ENCODE data around the gene VGLL4.
A peak's percentile ranks its signal among the peaks of the same experiment; 100 is the strongest.

The VGLL4 gene

DNA sequence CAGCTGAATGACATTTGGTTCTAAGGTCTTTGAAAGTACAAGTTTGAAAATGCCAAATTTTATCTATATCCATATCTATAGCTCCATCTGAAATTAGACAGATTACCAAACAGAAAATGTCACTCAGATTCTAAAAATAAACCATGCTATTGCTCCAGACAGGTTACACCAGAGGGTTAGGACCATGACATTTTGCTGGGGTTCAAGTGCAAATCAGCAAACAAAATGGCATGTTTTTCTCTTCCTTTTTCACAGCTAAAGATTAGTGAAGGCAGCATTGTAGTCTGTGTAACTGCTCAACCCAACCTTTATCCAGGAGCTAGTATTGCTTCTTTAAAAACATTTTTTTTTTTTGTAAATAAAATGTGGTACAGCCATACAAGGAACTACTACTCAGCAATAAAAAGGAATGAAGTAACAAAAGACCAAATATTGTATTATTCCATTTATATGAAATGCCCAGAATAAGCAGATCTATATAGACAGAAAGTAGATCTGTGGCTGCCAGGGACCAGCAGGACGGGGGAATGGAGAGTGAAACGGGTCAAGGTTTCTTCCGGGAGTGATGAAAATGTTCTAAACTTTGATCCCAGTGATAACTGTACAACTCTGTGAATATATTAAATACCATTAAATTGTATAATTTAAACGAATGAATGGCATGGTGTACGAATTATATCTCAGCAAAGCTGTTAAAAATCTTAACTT lies 18.2 kb downstream of the VGLL4 start:
- DNase-seq = no peak

DNA sequence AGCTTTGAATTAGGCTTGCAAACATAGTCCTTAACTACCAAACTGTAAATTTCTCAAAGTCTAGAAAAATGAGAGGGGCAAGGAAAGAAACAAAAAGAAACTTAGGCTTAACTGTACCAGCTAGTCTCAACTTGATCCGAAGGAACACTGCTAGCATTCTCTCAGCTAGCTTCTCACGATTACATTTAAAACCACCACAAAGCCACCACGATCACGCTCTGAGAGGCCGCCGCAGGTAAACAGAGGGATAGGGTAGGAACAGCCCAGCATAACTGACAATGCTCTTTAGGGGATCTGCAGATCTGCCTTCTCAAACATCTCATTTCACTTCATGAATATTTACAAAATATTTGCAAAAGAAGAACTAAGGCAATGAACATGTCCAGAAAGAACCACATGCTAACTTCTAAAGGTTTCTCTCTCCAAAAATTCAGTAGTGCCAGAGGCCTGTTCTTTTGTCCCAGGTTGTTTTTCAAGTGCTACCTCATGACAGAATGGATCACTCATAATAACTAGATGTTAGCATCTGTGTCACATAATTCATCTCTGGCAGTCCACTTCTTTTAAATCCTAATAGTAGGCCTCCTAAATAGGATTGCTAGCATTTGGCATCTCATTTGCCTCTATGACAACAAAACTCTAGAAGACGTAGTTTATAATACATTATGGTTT lies 18.9 kb downstream of the VGLL4 start:
- no peak for DNase-seq

DNA sequence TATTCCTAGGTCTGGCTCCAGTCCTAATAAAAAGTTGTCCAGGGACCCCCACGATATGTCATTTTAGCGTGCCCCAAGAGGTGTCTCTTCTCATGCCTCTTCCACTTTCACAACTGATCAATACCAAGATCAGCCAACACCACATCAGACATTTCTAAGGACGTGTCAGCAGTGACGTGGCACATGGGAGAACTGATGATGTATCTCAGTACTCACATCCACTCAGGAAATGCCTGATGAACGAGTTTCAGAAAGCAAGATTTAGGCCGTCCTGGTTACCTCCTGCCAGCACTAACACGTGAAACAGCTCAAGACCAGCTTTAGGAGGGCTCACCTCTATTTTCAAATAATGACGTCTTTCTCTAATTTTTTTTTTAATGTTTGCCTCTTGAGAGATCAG lies 19.6 kb downstream of the VGLL4 start:
- DNase-seq = peak; percentile 81

DNA sequence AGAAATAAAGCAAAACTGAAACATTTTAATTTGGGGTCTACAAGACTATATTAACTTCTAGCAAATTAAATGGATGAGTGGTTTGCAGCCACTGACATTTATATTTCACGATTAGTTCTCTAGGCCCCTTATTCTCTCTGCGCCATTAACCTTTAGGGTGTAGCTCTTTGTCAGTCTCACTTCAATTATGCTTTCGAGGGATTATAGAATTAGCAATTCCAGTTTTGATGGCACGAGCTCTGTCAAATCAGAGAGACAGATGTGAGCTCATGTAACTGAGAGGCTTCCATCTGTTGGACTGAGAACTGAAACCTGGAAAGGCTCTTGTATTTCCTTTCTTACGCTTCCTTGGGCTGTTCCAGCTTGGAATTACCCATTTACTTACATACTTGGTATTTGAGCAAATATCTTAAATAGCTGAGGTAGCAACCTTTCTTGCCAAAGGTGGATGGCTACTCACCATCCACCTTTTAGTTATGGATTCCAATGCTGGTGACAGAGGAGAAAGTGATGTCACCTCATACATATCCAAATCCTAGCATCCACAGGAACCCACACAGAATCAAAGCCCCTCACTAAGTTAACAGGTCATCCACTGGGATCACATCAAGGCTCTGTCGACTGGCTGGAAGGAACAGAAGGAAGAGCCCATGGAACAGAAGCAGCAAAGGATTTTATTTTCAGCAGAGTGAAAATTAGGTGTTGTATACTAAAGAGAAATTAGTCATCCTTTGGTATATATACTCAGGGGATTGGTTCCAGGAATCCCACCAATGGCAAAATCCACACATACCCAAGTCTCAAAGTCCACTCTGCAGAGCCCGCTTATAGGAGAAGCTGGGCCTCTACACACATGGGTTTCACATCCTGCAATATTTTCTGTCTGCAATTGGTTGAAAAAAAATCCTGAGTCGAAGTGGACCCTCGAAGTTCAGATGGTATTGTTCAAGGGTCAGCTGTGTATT lies 20.8 kb downstream of the VGLL4 start:
- DNase-seq = no peak

DNA sequence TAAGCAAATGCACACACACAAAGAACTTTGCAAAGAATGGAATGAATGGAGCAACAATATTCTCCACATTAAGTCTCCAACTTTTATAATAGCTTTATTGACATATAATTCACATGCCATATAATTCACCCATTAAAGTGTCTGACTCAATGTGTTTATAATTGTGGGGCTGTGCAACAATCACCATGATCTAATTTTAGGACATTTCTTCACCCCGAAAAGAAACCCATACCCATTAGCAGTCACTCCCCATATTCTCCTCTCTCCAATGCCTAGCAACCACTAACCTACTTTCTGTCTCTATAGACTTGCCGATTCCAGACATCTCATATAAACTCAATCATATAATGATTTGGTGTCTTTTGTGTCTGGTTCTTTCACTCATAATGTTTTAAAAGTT lies 22.6 kb downstream of the VGLL4 start:
- DNase-seq = no peak

DNA sequence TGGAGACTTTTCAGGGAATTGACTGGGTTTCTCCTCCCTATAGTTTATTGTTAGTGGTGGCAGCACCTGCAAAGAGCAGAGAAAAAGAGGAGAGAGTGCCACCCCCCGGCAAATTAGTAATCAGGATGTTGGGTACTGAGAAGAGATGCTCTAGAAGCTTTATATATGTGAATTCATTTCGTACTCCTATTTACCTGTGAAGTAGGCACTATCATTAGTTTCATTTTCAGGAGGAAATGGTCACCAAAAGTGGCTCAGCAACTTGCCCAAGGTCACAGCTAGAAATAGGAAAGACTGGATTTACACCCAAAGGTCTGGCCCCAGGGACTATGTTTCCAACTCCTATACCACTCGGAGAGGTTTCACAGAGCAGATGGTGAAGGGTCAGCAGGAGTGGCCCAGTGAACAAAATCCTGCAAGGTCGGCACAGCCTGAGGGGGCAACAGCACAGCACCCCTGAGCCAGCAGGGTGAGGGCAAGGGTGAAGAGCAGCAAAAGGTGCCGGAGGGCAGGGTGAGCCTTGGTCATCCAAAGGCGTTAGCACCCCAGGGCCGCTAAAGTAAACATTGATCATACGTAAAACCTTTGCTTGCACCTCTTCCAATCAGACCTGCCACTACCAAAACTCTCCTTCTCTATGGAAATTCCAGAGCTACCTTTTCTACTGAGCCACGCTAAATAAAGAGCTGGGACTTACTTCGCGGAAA lies 23.6 kb downstream of the VGLL4 start:
- DNase-seq = no peak

DNA sequence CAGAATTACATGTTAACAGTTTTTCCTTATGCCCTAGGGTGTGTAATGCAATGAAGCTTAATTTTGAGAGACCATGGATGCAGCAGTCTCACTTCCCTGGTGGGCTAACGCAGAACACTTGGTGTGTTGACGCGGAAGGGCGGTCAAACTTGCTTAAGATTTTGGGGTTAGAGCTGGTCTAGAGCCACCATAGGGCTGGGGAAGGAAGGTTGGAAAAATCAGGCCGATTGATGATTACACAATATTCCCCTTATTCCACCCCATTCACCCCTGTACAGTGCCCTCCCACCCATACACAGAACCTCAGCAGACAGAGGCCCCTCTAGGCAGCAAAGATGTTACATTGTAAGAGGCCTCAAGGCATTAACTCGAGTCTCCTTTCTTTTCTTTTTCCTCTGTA lies 24.3 kb downstream of the VGLL4 start:
- no peak for DNase-seq

DNA sequence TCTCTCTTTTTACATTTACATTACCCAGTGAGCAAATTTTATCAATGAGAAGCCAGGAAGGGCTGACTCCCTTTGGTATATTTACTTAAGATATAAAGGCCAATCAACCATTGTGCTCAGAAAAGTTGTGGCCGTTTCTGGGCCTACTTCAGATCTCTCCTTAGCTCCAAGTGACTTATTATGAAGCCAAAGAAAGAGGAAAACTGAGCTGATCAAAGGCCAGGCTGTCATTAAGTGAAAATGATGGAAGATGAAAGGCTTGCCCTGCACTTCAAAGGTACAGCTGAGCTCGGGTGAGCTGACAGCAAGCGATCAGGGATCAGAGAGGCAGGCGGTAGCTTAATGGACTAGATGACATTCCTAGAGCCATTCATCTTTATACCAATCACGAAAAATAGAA lies 24.8 kb downstream of the VGLL4 start:
- DNase-seq = no peak

DNA sequence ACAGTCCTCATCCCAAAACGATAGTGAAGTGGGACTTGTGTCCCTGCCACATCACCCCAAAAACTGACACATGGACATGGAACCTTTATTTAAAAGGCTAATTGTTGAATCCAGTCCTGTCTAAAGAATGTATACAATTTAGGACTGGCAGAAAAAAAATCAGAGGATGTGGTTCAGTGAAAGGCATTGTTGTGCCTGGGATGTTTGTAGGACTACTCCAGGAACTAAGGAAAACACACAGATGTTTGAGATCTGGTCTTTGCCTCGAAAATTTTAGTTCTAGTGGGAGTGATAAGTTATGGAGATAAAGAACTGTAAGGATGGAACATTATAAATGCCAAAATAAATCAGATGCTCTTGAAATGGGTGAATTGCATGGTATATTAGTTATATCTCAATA lies 27.2 kb downstream of the VGLL4 start:
- DNase-seq = no peak

DNA sequence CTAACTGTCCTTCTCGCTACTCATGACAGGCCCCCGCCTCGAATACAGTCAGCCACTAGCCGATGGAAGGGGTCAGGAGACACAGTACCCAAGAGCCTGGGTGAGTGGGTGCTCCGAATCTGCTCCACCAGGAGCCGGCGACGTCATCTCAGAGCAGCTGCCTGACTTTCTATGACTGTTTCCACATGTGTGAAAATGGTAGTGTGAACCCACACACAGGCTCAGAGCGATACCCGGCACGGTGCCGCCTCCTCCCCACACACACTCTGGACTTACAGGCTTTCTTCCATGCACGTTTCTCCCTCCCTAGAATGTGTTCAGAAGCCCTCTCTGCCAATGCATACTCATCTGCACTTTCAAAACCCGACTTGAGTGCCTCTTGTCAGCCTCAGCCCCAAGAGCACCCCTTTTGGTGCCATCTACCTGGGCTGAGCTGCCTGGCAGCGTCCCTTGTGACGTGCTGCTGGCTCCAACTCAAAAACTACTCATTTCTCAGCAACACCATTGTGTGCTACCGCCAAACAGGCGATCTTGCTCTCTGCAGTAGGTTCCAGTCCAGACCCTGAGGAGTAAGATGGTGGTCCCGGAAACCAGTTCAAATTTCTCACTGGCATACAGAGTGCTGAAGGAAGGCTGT lies 29.7 kb downstream of the VGLL4 start:
- no peak for DNase-seq

DNA sequence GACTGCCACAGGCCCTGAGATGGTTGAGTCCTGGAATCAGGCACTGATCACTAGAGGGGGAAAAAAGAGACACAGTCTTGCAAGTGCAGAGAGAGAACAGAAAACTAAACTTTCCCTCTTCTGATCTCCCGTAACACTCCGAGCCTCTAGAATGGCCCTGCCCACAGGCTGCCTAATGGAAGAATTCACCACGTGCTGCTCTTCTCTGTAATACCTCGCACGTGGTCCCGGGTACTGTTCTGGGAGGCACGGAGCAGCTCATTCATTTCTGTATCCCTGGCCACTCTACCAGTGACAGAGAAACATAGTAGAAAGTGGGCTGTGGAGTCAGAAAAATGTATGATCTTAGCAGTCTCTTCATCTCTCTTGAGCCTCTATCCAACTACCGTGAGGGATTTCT lies 30.4 kb downstream of the VGLL4 start:
- no peak for DNase-seq

DNA sequence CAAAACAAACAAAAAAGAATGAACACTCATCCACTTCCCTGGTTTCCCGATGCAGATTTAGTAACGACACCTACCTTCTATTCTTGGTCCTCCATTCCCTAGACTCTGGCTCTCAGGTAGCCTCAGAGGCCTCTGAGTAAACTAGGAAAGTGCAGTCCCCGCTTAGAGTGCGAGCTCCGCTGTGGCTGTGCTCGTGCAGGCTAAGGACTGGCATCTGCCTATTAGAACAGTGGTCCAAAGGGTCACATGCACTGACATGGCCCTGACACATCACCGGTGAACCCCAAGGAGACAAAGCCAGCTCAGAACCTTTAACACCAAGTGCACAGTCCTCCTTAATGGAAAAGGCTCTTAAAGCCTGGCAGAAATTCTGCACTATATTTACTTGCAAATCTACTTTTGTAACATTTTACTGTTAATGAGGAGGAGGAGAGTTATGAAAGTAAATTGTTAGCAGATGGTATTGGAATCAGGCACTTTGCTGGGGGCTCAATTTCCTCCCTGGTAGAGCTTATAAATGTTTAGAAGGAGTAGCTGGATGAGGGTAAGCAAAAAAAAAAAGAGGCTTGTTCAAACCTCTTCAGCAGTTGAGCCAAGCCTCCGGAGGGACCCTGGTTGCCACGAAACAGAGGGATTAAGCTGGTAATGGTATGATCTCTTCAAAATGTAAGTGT lies 31.1 kb downstream of the VGLL4 start:
- DNase-seq = no peak

DNA sequence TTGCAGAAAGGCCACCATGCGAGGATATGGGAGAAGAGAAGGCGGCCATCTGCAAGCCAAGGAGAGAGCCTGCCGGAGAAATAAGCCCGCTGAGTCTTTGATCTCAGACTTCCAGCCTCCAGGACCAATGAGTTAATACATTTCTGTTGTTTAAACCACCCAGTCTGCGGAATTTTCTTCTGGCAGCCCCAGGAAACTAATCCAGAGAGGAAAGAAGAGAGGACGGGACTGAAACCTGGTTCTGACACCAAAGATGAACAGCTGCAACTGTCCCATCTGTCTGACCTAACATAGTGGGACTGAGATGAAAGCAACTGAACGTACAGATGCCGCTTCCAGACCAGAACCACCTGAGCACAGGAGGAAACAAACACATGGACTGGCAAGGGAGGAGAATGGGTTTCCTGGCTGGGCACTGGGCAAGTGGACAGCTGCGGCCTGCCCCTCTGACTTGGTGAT lies 32.3 kb downstream of the VGLL4 start:
- DNase-seq = no peak

DNA sequence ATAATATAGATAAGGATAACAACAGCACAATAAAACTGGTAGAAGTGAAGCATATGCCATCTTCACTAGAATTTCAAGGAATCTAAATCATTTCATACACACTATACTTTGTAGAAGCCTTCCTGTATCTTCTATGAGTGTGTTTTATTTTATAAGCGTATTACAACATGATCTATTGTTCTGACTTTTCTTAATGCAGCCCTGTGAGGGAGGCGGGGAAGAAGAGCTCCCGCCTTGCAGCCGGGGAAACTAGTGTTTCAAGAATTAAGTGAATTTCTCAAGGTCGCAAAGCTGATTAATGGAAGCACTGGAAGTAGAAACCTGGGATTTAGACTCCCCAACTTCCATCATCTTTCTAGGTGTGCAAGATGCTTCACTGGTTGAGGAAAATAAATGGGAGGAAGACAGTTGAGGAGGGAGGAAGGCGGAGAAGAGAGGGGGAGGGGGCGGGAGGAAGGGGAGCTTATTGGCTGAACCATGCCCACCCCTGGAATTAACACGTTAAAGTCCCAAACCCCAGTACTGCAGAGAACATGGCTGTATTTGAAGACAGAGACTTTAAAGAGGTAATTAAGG lies 32.9 kb downstream of the VGLL4 start:
- no peak for DNase-seq

DNA sequence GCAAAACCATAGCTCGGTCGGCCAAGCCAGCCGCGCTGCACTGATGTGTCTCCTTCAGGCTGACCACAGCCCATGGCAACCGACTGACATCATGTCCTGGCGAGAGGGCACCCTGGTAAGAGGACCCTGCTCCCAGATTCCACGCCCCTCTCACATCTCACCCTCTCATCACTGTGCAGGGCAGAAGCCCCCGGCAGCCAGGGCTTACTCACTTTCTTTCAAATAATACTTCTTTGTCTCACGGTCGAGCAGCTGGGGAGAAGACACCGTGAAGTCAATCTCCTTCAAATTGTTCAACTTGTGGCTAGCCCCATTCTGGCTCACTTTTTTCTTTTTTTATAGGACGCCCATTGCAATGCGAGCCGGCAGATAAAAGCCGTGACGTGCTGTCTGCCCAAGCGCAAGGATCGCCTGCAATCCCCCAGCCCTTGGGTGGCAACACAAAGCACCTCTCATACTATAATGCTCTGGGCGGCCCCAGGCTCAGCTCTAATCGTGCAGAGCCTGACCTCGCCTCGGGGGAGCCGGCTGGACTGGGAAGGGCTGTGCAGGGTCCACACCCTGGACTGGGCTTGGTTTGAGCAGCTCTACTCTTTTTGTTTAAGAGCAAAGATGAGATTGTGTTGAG lies 33.6 kb downstream of the VGLL4 start:
- no peak for DNase-seq

DNA sequence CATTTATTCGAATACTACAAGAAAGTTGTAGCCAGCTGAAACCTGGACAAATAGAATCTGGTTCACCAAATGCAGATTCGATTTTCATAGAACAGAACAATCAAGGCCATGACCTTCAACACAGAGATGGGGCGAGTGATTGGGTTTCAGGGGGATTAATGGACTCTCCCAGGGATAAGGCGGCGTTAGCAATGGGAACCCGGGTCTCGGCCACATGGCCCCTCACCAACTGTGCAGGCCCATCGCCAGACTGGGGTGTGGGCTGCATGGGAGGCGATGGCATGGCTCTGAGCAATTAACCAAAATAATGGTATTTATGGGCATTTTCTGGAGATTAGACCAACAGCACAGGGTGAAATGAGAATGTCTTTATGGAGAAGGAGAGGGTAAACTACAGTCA lies 34.2 kb downstream of the VGLL4 start:
- no peak for DNase-seq

DNA sequence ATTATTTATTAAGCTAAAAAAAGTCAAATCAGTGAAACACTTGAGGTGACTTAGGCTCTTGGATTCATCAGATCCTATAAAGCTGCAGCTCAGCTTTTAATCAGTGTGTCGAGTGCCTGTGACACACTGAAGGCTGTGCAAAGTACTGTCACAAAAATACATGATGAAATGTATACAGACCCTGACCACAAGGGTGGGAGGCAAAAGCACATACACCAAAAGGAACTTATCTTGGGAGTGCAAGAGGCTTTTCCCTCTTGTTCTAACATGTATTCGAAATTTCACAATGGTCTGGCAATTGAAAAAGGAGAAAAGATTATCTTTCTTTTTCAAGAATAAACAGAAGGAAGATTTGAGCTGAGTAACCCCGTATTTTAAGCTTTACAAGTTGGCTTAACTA lies 35.9 kb downstream of the VGLL4 start:
- DNase-seq = no peak

DNA sequence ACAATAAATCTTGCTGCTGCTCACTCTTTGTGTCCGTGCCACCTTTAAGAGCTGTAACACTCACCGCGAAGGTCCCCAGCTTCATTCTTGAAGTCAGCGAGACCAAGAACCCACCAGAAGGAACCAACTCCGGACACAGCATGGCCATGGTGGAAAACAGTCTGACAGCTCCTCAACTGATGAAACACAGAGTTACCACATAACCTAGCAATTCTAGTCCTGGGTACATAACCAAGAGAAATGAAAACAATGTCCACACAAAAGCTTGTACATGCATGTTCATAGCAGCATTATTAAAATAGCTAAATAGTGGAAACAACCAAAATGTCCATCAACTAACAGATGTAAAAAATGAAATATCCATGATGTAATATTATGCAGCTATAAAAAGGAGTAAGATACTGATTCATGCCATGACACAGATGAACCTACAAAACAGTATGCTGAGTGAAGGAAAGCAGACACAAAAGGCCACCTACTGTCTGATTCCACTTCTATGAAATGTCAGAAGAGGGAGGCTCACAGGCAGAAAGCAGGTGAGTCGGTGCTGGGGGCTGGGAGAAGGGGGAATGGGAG lies 36.8 kb downstream of the VGLL4 start:
- no peak for DNase-seq

DNA sequence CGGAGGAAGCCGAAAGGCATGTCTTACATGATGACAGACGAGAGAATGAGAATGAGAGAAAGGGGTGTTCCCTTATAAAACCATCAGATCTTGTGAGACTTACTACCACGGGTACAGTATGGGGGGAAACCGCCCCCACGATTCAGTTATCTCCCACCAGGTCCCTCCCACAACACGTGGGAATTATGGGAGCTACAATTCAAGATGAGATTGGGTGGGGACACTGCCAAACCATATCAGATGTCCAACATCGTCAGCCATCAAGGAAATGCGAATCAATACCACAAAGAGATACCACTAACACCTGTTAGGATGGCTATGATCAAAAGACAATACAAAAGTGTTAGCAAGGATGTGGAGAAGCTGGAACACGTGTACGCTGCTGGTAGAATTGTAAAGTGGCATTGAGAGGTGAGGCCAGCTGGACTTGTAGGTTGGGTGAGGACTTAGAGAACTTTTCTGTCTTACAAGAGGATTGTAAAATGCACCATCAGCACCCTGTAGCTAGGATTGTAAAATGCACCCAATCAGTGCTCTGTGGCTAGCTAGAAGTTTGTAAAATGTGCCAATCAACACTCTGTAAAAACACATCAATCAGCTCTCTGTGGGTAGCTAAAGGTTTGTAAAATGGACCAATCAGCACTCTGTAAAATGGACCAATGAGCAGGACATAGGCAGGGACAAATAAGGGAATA lies 37.5 kb downstream of the VGLL4 start:
- DNase-seq = no peak

DNA sequence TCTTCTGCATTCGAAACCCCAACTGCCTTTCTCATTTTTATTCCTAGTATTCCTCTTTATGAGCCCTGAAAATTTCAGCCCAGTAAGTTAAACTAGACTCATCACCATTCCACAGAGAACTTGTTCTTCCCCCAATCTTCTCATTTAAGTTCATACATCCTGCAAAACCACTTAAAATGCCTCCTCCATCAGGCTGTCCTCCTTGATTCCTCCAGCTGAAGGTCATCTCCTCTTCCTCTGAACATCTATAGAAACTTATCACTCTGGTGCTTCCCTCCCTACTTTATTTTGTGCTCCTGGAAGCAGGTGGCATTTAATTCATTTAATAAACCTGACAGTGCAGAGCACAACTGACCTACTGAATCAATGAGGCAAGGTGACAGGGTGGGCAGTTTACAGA lies 38.3 kb downstream of the VGLL4 start:
- DNase-seq = no peak

All from stimulated activated CD8-positive, alpha-beta memory T cell treated with anti-CD3 and anti-CD28 coated beads, Interleukin-4, amount 100 ng/mL, for 48 hours (primary cell).